ENCODE results near the gene UGT1A7.
"Not testable (repeated sequence)": the region's sequence is repeated elsewhere in the genome, so short reads cannot be mapped to it uniquely, and the experiment has no call there.

DNA sequence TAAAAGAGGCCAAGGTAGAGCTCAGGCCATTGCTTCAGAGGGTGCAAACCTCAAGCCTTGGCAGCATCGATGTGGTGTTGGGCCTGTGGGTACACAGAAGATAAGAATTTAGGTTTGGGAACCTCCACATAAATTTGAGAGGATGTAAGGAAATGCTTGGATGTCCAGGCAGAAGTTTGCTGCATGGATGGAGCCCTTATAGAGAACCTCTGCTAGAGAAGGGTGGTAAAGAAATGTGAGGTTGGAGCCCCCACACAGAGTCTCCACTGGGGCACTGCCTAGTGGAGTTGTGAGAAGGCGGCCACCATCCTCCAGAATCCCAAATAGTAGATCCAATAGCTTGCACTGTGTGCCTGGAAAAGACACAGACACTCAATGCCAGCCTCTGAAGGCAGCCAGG is 69.0 kb downstream of the UGT1A7 start:
- TF ChIP-seq, protein P1, sequence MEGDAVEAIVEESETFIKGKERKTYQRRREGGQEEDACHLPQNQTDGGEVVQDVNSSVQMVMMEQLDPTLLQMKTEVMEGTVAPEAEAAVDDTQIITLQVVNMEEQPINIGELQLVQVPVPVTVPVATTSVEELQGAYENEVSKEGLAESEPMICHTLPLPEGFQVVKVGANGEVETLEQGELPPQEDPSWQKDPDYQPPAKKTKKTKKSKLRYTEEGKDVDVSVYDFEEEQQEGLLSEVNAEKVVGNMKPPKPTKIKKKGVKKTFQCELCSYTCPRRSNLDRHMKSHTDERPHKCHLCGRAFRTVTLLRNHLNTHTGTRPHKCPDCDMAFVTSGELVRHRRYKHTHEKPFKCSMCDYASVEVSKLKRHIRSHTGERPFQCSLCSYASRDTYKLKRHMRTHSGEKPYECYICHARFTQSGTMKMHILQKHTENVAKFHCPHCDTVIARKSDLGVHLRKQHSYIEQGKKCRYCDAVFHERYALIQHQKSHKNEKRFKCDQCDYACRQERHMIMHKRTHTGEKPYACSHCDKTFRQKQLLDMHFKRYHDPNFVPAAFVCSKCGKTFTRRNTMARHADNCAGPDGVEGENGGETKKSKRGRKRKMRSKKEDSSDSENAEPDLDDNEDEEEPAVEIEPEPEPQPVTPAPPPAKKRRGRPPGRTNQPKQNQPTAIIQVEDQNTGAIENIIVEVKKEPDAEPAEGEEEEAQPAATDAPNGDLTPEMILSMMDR (IDR thresholded peaks at IDR 0.05; ENCODE audit: borderline replicate concordance, extremely low read depth, low read length, poor library complexity, severe bottlenecking) = not testable (repeated sequence)
- not testable (repeated sequence) for TF ChIP-seq EZH2 (IDR thresholded peaks at IDR 0.05; ENCODE audit: borderline replicate concordance, low read depth, low read length, severe bottlenecking)

Measured in DND-41 (cell line).